ENCODE data around the gene DKC1.
A peak's percentile ranks its signal among the peaks of the same experiment; 100 is the strongest.

DKC1 gene

GRCh38 chrX:154762537-154763296, at the start of gene DKC1:
TSS of gene DKC1 (plus strand) at chrX:154762864. CDS start at chrX:154762966, 102 bp downstream.
- DNase-seq, result peak; percentile 93

GRCh38 chrX:154714925-154715324, 47.7 kb upstream of the DKC1 start:
- no peak for DNase-seq

GRCh38 chrX:154715825-154716224, 46.8 kb upstream of the DKC1 start:
- DNase-seq, result no peak

GRCh38 chrX:154717824-154718223, 44.8 kb upstream of the DKC1 start:
- no peak for DNase-seq

- DNase-seq, result no peak
Measured at GRCh38 chrX:154718616-154719015, 44.0 kb upstream of the DKC1 start.

GRCh38 chrX:154719132-154719675, 43.5 kb upstream of the DKC1 start:
- no peak for DNase-seq

GRCh38 chrX:154720067-154720466, 42.6 kb upstream of the DKC1 start:
- no peak for DNase-seq

GRCh38 chrX:154721155-154721554, 41.5 kb upstream of the DKC1 start:
- no peak for DNase-seq

- DNase-seq, result no peak
Measured at GRCh38 chrX:154724993-154725756, 37.5 kb upstream of the DKC1 start.

GRCh38 chrX:154727418-154727817, 35.2 kb upstream of the DKC1 start:
- DNase-seq, result no peak

GRCh38 chrX:154727871-154728270, 34.8 kb upstream of the DKC1 start:
- DNase-seq, result no peak

- no peak for DNase-seq
Measured at GRCh38 chrX:154728431-154729190, 34.1 kb upstream of the DKC1 start.

GRCh38 chrX:154729439-154729838, 33.2 kb upstream of the DKC1 start:
- DNase-seq, result no peak

GRCh38 chrX:154730253-154730891, 32.3 kb upstream of the DKC1 start:
- DNase-seq, result no peak

GRCh38 chrX:154731184-154731583, 31.5 kb upstream of the DKC1 start:
- no peak for DNase-seq

GRCh38 chrX:154731881-154732280, 30.8 kb upstream of the DKC1 start:
- no peak for DNase-seq

GRCh38 chrX:154732421-154733065, 30.1 kb upstream of the DKC1 start:
- DNase-seq, result no peak

GRCh38 chrX:154733066-154733425, 29.6 kb upstream of the DKC1 start:
- no peak for DNase-seq

- peak; percentile 57 for DNase-seq
Measured at GRCh38 chrX:154734061-154734781, 28.4 kb upstream of the DKC1 start.

- DNase-seq, result no peak
Measured at GRCh38 chrX:154735695-154736393, 26.8 kb upstream of the DKC1 start.

GRCh38 chrX:154737136-154737535, 25.5 kb upstream of the DKC1 start:
- no peak for DNase-seq
